Left lung (tissue), 10 donors: ENCODE results near the gene XXYLT1. TPM values are rescaled to one million over a fixed set of nuclear protein-coding genes. Genes with fewer than 3 reads are reported as not detected.
A peak's percentile ranks its signal among the peaks of the same experiment; 100 is the strongest.

ENCODE experiments used
- ATAC-seq: fragments of 200-7000 bp; cut with Tn5 transposase; one replicate; pipeline ENCODE4 v1.9.1; 2020; ENCODE audit warnings: moderate library complexity
- DNase-seq, 4 donors: peaks; one replicate each; pipeline ENCODE4 v3.0.0-alpha.2; 2013 to 2020
- H3K27ac ChIP-seq, 2 donors: fragments of 200-600 bp; sonication (generic) in 1 of 2; one replicate each; pipeline versions ENCODE4 v1.5.0 to v1.8.0; 2020 to 2021
- H3K27me3 ChIP-seq, 2 donors: fragments of 200-600 bp; sonication (generic) in 1 of 2; one replicate each; pipeline versions ENCODE4 v1.5.0 to v1.8.0; 2020 to 2021
- H3K36me3 ChIP-seq, 2 donors: fragments of 200-600 bp; sonication (generic) in 1 of 2; one replicate each; pipeline versions ENCODE4 v1.5.0 to v1.8.0; 2020 to 2021
- H3K4me1 ChIP-seq, 2 donors: fragments of 200-600 bp; one replicate each; pipeline ENCODE4 v1.8.0; 2021
- H3K4me3 ChIP-seq, 2 donors: fragments of 200-600 bp; sonication (generic) in 1 of 2; one replicate each; pipeline versions ENCODE4 v1.5.0 to v1.8.0; 2020 to 2021; ENCODE audit warnings: mild to moderate bottlenecking in 1 of 2
- H3K9me3 ChIP-seq, 2 donors: fragments of 200-600 bp; sonication (generic) in 1 of 2; one replicate each; pipeline versions ENCODE4 v1.5.0 to v1.8.0; 2020 to 2021
- intact Hi-C, 2 donors: fragments of 100-400 bp; cut with DNase I; formaldehyde crosslinking; loops; one replicate each; pipeline versions ENCODE4 v1.11.2 to v1.14.2; 2022
- polyA plus RNA-seq, 6 donors: library from polyadenylated mRNA; unstranded; fragments of 120-200 nt; gene quantifications; one replicate each; pipeline ENCODE4 v1.2.1, GENCODE V29; 2013; ENCODE audit not compliant: insufficient read length in 6 of 6
- total RNA-seq, 2 donors: library from RNA; stranded (reverse); fragmentation: NEBNext Ultra II Directional; extraction: Animal tissue kit (Norgen Biotek cat#: 25700); gene quantifications; one replicate each; pipeline ENCODE4 v1.2.1, GENCODE V29; 2021
- TF ChIP-seq, protein P1 (sequence below), 2 donors: fragments of 200-600 bp; sonication (generic) in 1 of 2; IDR thresholded peaks; one replicate each; pipeline versions ENCODE4 v1.5.0 to v1.8.0; 2021; ENCODE audit warnings: antibody characterized with exemption in 2 of 2
- donor health status: DM: no; HTN: yes; CAD: no.
- donor health status: DM: no; HTN: no; CAD: no.

The XXYLT1 gene
- total and polyA plus RNA-seq, 8 donors, result 11.3 to 31.1 (median 25.5) TPM

GRCh38 chr3:195171093-195171873 lies 99.7 kb downstream of the XXYLT1 start:
- DNase-seq, result no peak
- no peaks in the 10 kb centered on the region for H3K9me3 ChIP-seq
- no peaks in the 10 kb centered on the region for H3K27me3 ChIP-seq
- no peak overlapping the region for H3K4me3 ChIP-seq
- intact Hi-C loops, result no loop called here
- ATAC-seq, result no peak
- peak overlapping the region in 1 of 2 donors; percentile 2 for H3K27ac ChIP-seq
- no peaks in the 10 kb centered on the region for H3K36me3 ChIP-seq
- peaks cover 0 to 30% of the 10 kb centered on the region in 2 donors for H3K4me1 ChIP-seq
- TF ChIP-seq, protein P1, sequence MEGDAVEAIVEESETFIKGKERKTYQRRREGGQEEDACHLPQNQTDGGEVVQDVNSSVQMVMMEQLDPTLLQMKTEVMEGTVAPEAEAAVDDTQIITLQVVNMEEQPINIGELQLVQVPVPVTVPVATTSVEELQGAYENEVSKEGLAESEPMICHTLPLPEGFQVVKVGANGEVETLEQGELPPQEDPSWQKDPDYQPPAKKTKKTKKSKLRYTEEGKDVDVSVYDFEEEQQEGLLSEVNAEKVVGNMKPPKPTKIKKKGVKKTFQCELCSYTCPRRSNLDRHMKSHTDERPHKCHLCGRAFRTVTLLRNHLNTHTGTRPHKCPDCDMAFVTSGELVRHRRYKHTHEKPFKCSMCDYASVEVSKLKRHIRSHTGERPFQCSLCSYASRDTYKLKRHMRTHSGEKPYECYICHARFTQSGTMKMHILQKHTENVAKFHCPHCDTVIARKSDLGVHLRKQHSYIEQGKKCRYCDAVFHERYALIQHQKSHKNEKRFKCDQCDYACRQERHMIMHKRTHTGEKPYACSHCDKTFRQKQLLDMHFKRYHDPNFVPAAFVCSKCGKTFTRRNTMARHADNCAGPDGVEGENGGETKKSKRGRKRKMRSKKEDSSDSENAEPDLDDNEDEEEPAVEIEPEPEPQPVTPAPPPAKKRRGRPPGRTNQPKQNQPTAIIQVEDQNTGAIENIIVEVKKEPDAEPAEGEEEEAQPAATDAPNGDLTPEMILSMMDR (IDR thresholded peaks at IDR 0.05), result no peak

DNA sequence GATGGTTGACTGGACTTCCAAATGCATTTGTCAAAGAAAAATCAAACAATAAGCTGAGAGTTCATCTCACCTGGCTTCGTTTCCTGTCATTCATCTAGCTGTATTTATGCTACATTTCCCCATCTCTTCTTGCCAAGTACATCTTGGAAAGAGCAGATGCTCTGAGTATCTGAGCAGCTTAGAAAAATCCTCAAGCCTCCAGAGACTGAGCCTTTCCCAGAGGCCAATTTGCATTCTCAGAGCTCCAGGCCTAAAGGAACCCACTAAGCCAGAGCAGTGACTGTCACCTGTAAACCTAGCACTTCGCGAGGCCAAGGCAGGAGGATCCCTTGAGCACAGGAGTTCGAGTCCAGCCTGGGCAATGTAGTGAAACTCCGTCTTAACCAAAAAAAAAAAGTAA lies 100.5 kb downstream of the XXYLT1 start:
- intact Hi-C loops, result no loop called here
- DNase-seq (no peak), ATAC-seq (no peak)
- no peaks in the 10 kb centered on the region for H3K36me3 ChIP-seq
- H3K27me3 ChIP-seq, result no peaks in the 10 kb centered on the region
- H3K9me3 ChIP-seq, result no peaks in the 10 kb centered on the region
- no peak overlapping the region for H3K27ac ChIP-seq
- peaks cover 0 to 32% of the 10 kb centered on the region in 2 donors for H3K4me1 ChIP-seq
- TF ChIP-seq, protein P1 (IDR thresholded peaks at IDR 0.05), result no peak
- H3K4me3 ChIP-seq, result no peak overlapping the region

DNA sequence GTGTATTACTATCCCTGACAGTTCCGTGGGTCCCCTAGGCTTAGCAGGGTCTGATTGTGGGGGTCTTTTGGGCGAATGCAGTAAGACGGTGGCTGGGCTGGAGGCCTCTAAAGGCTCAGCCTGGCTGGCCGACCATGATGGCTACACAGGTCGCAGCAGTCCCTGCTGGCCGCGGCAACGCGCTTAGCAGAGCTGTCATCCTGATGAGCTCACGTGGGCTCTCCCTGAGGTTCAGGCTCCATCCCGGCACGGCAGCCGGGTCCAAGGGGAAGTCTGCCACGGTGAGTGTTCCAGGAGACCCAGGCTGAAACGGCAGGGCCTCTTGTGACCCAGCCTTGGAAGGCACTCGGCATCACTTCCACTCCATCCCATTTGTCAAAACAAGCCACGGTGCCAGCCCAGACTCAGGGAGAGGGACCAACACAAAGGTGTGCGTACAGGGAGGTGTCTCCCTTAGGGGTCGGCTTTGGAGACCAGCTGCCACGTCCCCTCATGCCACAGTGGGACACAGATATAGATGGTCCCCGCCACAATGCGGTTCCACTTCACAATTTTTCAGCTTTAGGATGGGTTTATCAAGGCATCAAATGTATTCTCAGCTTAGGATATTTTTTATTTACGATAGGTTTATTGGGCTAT lies 101.8 kb downstream of the XXYLT1 start:
- H3K27ac ChIP-seq, result no peak overlapping the region
- DNase-seq (no peak), ATAC-seq (no peak)
- H3K4me3 ChIP-seq, result no peak overlapping the region
- intact Hi-C loops, result no loop called here
- H3K36me3 ChIP-seq, result no peaks in the 10 kb centered on the region
- no peaks in the 10 kb centered on the region for H3K9me3 ChIP-seq
- TF ChIP-seq, protein P1 (IDR thresholded peaks at IDR 0.05), result no peak
- H3K27me3 ChIP-seq, result no peaks in the 10 kb centered on the region
- H3K4me1 ChIP-seq, result peaks cover 0 to 45% of the 10 kb centered on the region in 2 donors

DNA sequence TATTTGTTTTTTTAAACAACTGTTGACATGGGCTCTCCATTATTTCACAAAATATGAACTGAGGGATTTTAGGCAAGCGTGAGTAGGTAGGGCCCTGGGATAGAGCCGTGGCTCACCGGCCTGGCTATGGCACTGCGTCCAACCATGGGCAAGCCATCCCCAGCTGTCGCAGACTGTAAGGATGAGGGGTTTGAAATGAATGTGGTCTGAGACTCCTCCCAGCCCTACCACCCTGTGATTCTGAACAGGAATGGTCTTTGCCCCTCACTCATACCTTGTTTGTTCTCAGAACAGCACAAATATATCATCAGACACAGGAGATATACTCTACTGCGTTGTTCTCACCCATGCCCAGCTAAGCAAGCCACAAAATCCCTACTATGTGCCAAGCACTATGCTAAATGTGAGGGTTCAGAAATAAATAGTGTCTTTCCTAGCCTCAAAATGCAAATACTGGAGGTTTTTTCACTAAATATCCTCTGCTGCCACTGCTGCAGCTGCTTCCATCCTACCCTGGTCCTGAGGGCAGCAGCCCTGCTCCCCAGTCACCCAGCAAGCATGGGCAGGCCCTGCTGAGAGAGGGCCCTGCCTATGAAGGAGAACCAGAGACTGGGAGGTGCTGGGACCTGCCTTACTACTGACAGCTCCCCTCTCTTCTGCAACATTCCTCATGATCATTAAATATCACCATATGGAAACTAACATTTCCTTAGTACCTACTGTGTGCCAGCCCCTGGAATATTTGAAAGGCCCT lies 102.8 kb downstream of the XXYLT1 start:
- no peak overlapping the region for H3K4me3 ChIP-seq
- H3K4me1 ChIP-seq, result peaks cover 0 to 46% of the 10 kb centered on the region in 2 donors
- no peak overlapping the region for H3K27ac ChIP-seq
- ATAC-seq, result no peak
- no peaks in the 10 kb centered on the region for H3K36me3 ChIP-seq
- TF ChIP-seq, protein P1 (IDR thresholded peaks at IDR 0.05), result no peak
- no peak for DNase-seq
- no peaks in the 10 kb centered on the region for H3K27me3 ChIP-seq
- H3K9me3 ChIP-seq, result no peaks in the 10 kb centered on the region
- intact Hi-C loops, result no loop called here

GRCh38 chr3:195165790-195166189 lies 105.2 kb downstream of the XXYLT1 start:
- ATAC-seq, result no peak
- Histone ChIP-seq H3K4me1 (peaks cover 7 to 46% of the 10 kb centered on the region in 2 donors), H3K27ac (no peak overlapping the region), H3K9me3 (no peaks in the 10 kb centered on the region), H3K36me3 (no peaks in the 10 kb centered on the region), H3K27me3 (no peaks in the 10 kb centered on the region), H3K4me3 (no peak overlapping the region)
- intact Hi-C loops, result no loop called here
- DNase-seq, result no peak
- TF ChIP-seq, protein P1 (IDR thresholded peaks at IDR 0.05), result no peak
